Mucosa of gallbladder (tissue), 1 donor: ENCODE data around the gene METRNL. TPM values are rescaled to one million over a fixed set of nuclear protein-coding genes. Genes with fewer than 3 reads are reported as not detected.
"Not testable (repeated sequence)": the region's sequence is repeated elsewhere in the genome, so short reads cannot be mapped to it uniquely, and the experiment has no call there.

Experiments
- DNase-seq: peaks from one replicate; pipeline ENCODE4 v3.0.0-alpha.2; 2020; ENCODE audit warnings: low spot score
- total RNA-seq: library from RNA; stranded (reverse); gene quantifications from one replicate; pipeline ENCODE4 v1.2.1, GENCODE V29; 2021
- donor health status: DM: no; HTN: no; CAD: no.

METRNL gene
- total RNA-seq, 1 donor from 2014 or later: 45.8 TPM

DNA sequence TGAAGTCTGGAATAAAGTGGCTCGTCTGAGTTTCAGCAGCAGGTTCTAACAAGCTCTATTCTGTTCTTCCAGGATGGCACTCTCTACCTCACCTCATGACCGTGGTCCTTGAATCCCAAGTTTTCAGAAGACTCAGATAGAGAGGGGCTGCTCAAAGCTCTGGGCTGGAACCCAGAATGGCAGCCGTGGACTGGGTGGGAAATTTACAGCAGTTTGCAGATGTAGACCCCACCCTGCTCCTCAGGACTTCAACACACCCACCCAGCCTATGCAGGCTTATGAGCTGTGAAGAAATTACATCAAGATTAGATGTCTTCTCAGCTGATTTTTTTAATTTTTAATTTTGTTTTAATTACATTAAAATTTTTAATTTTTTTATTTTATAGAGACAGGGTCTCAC, 59.4 kb downstream of the METRNL start:
- no peak for DNase-seq

GRCh38 chr17:83139541-83140248, 60.3 kb downstream of the METRNL start:
- not testable (repeated sequence) for DNase-seq

GRCh38 chr17:83140249-83140566, 60.8 kb downstream of the METRNL start:
- not testable (repeated sequence) for DNase-seq

DNA sequence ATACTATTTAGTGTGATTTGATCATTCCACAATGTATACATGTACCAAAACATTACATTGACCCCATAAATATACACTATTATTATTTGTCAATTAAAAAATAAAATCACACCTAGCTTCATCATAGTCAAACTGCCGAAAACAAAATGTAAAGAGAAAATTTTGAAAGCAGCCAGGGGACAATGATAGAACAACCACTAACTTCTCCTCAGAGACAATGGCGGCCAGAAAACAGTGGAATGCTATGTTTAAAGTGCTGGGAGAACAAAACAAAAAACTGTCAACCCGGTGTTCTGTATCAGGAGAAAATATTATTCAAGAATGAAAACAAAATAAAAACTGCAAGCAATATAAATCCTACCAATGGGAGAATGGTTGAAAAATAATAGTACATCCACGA, 63.2 kb downstream of the METRNL start:
- no peak for DNase-seq

DNA sequence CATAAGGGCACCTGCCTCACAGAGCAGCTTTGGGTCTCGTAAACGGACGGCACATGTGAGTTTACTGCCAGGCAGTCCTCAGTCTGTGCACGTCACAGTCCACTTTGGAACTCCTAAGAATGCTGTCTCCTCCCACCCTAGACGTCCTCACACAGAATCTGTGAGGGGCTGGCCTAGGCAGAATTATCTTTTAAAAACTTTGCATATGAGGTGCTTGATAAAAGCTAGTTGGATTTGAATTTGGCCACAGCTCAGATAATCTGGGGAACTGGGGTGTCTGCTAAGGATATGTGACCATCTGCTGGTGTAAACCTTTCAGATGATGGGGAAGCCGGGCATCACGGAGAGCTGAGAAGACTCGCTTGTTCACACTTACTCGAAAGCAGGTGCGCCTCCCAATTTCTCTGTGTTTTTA, 64.4 kb downstream of the METRNL start:
- no peak for DNase-seq

Other genes starting within 250 kb of the METRNL start
- not detected for gene ZNF750, start 239.6 kb upstream of the METRNL start, total RNA-seq